Hematopoietic multipotent progenitor cell treated with erythropoietin and hydrocortisone succinate and interleukin-3 and kit ligand, for 17 days (in vitro differentiated cells): ENCODE results near the gene RASL12.
A peak's percentile ranks its signal among the peaks of the same experiment; 100 is the strongest.
"Not testable (repeated sequence)": the region's sequence is repeated elsewhere in the genome, so short reads cannot be mapped to it uniquely, and the experiment has no call there.

Source experiments
- DNase-seq: peaks from one replicate; pipeline ENCODE4 v3.0.0-alpha.2; 2015; ENCODE audit warnings: low spot score

RASL12 gene

GRCh38 chr15:65056106-65056505 lies 11.7 kb downstream of the RASL12 start:
- no peak for DNase-seq

- no peak for DNase-seq
Measured at GRCh38 chr15:65055201-65055870, 12.5 kb downstream of the RASL12 start.

GRCh38 chr15:65054333-65055200 lies 13.2 kb downstream of the RASL12 start:
- DNase-seq = peak; percentile 41

GRCh38 chr15:65052956-65053355 lies 14.8 kb downstream of the RASL12 start:
- DNase-seq = no peak

- no peak for DNase-seq
Measured at GRCh38 chr15:65051266-65051665, 16.5 kb downstream of the RASL12 start.

GRCh38 chr15:65050270-65050669 lies 17.5 kb downstream of the RASL12 start:
- DNase-seq = no peak

- peak; percentile 51 for DNase-seq
Measured at GRCh38 chr15:65049418-65049840, 18.4 kb downstream of the RASL12 start.

- no peak for DNase-seq
Measured at GRCh38 chr15:65048241-65048640, 19.6 kb downstream of the RASL12 start.

GRCh38 chr15:65044724-65045481 lies 22.9 kb downstream of the RASL12 start, which contains the start of gene SLC51B:
Gene SLC51B (plus strand): TSS chr15:65045387. CDS start chr15:65050005, 4,618 bp downstream.
- no peak for DNase-seq

GRCh38 chr15:65044218-65044617 lies 23.6 kb downstream of the RASL12 start:
- not testable (repeated sequence) for DNase-seq

- no peak for DNase-seq
Measured at GRCh38 chr15:65042776-65043327, 24.9 kb downstream of the RASL12 start.

GRCh38 chr15:65041787-65042186 lies 26.0 kb downstream of the RASL12 start:
- DNase-seq = no peak

GRCh38 chr15:65040461-65040860 lies 27.3 kb downstream of the RASL12 start:
- no peak for DNase-seq

- DNase-seq = no peak
Measured at GRCh38 chr15:65038836-65039235, 29.0 kb downstream of the RASL12 start.

- DNase-seq = no peak
Measured at GRCh38 chr15:65038428-65038827, 29.4 kb downstream of the RASL12 start.

GRCh38 chr15:65037309-65037708 lies 30.5 kb downstream of the RASL12 start:
- DNase-seq = no peak

- DNase-seq = no peak
Measured at GRCh38 chr15:65034719-65035118, 33.1 kb downstream of the RASL12 start.

GRCh38 chr15:65033659-65034269 lies 34.0 kb downstream of the RASL12 start:
- DNase-seq = no peak

- peak; percentile 38 for DNase-seq
Measured at GRCh38 chr15:65032801-65033537, 34.8 kb downstream of the RASL12 start.

- DNase-seq = no peak
Measured at GRCh38 chr15:65029736-65030208, 38.0 kb downstream of the RASL12 start.
